Measurements from ENCODE around the gene OSBPL10. TPM values are rescaled to one million over a fixed set of nuclear protein-coding genes. Genes with fewer than 3 reads are reported as not detected.

OSBPL10 gene
- total and polyA plus RNA-seq, 2 of the 4 experiments (the other 2 are of a cell fraction) = 9.5 to 10.1 TPM

DNA sequence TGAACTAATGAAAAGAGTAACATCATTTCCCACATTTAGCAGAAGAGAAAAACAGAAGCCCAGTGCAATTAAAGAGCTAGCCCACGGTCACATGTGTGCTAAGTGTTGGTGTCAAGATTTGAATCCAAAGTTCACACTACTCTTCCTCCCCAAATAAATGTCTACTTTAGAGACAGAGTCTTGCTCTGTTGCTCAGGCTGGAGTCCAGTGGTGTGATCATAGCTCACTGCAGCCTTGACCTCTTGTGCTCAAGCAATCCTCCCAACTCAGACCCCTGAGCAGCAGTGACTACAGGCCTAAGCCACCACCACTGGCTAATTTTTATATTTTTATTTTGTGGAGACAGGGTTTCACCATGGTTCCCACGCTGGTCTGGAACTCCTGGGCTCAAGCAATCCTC is 4.8 kb downstream of the OSBPL10 start:
- no peak overlapping the region for H3K14ac ChIP-seq (replicated peaks; ENCODE audit: low read depth, low read length)
- H3K9me1 ChIP-seq (ENCODE audit: insufficient read depth, low read length) = peaks cover 2% of the 10 kb centered on the region; the same call in 1 of the 2 replicates
- intact Hi-C loops (cut with micrococcal nuclease) = no loop called here
- no peak overlapping the region for H4K5ac ChIP-seq (ENCODE audit: low read depth, low read length)
- peaks cover 15 to 30% of the 10 kb centered on the region in 2 experiments; a peak in 3 of 4 replicates for H3K79me1 ChIP-seq (ENCODE audit: low read depth in 1 of 2, low read length in 2 of 2)
- H3K18ac ChIP-seq (ENCODE audit: low read depth, low read length) = no peak overlapping the region
- H3K27me3 ChIP-seq (ENCODE audit: control insufficient read depth, insufficient read depth, low read length) = no peaks in the 10 kb centered on the region
- H2AK9ac ChIP-seq (replicated peaks; ENCODE audit: low read depth, low read length, poor library complexity) = no peak overlapping the region
- no peak overlapping the region for H3K4me2 ChIP-seq (ENCODE audit: low read depth, low read length)
- H2BK15ac ChIP-seq (ENCODE audit: low read depth, low read length) = no peak overlapping the region
- H4K20me1 ChIP-seq (ENCODE audit: insufficient read depth, low read length) = peaks cover 4% of the 10 kb centered on the region; the same call in 1 of the 2 replicates
- H3K56ac ChIP-seq (ENCODE audit: extremely low read depth, insufficient read depth, low read length) = no peak overlapping the region
- no peaks in the 10 kb centered on the region for H3K9me3 ChIP-seq (ENCODE audit: control insufficient read depth, insufficient read depth, low read length)
- peaks cover 3% of the 10 kb centered on the region; the same call in 1 of the 2 replicates for H3K4me1 ChIP-seq (ENCODE audit: control insufficient read depth, insufficient read depth, low read length)
- ChIA-PET CTCF (no interaction called here), POLR2A (ENCODE audit: unreplicated experiment) (no interaction called here)
- no peak for ATAC-seq (ENCODE audit: low read depth)
- no peak for TF ChIP-seq POLR2A (IDR thresholded peaks at IDR 0.05; ENCODE audit: low read depth, low read length)
- no peak for TF ChIP-seq MAFK (IDR thresholded peaks at IDR 0.05; ENCODE audit: low read depth, low read length)
- no peak for TF ChIP-seq BHLHE40 (IDR thresholded peaks at IDR 0.05; ENCODE audit: low read depth, low read length)
- no peak for TF ChIP-seq FOS (IDR thresholded peaks at IDR 0.05; ENCODE audit: low read depth, low read length)
- no peak for TF ChIP-seq NFE2L2 (IDR thresholded peaks at IDR 0.05; ENCODE audit: low read depth, low read length)
- no peak for TF ChIP-seq SMC3 (IDR thresholded peaks at IDR 0.05; ENCODE audit: low read depth, low read length)
- TF ChIP-seq CTCF (conservative IDR thresholded peaks at IDR 0.05; ENCODE audit: low read depth, low read length) = no peak
- TF ChIP-seq RFX5 (IDR thresholded peaks at IDR 0.05; ENCODE audit: low read depth, low read length) = no peak
- TF ChIP-seq, protein P1, sequence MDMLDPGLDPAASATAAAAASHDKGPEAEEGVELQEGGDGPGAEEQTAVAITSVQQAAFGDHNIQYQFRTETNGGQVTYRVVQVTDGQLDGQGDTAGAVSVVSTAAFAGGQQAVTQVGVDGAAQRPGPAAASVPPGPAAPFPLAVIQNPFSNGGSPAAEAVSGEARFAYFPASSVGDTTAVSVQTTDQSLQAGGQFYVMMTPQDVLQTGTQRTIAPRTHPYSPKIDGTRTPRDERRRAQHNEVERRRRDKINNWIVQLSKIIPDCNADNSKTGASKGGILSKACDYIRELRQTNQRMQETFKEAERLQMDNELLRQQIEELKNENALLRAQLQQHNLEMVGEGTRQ (IDR thresholded peaks at IDR 0.05; ENCODE audit: low read depth, low read length) = no peak
- TF ChIP-seq MAZ (IDR thresholded peaks at IDR 0.05; ENCODE audit: borderline replicate concordance, low read depth, low read length) = no peak
- H3K36me3 ChIP-seq (ENCODE audit: control insufficient read depth, insufficient read depth, low read length) = no peaks in the 10 kb centered on the region
- peak overlapping the region; percentile 24; the same call in 1 of the 2 replicates for H2BK20ac ChIP-seq (ENCODE audit: low read depth, low read length)
- H4K91ac ChIP-seq (ENCODE audit: insufficient read depth, low read depth, low read length) = no peak overlapping the region
- no peak overlapping the region for H2BK5ac ChIP-seq (ENCODE audit: low read depth, low read length, poor library complexity, severe bottlenecking)
- no peak overlapping the region for H3K4me3 ChIP-seq (ENCODE audit: insufficient read depth, low read depth, low read length)
- no peak overlapping the region for H3K9ac ChIP-seq (ENCODE audit: low read depth, low read length)
- no peak overlapping the region for H2AFZ ChIP-seq (replicated peaks; ENCODE audit: low read length, poor library complexity)
- H3K27ac ChIP-seq (ENCODE audit: insufficient read depth, low read length) = no peak overlapping the region
- 100% methylated on average over 1 of the region's 2 CpGs; no CpG with 5 or more reads in 1 of the 2 experiments for WGBS, 2 experiments (ENCODE audit: extremely low coverage in 2 of 2, insufficient read length in 1 of 2)
- BruUV-seq (replicated peaks) = no TSS peak
- H2BK120ac ChIP-seq (ENCODE audit: low read depth, low read length) = no peak overlapping the region
- dilution Hi-C loops (cut with HindIII; ENCODE audit: low sequenced_read_pairs, unreplicated experiment) = no loop called here
- no peak overlapping the region; the same call in 1 of the 2 replicates for H2AK5ac ChIP-seq (ENCODE audit: low read depth, low read length)
- no peak for DNase-seq
- H3K4ac ChIP-seq (ENCODE audit: low read depth, low read length) = no peak overlapping the region
- in situ Hi-C loops (cut with MboI; ENCODE audit: low sequenced_read_pairs) = no loop called here
- H3K23ac ChIP-seq (ENCODE audit: low read depth, low read length) = no peak overlapping the region
- H4K8ac ChIP-seq (ENCODE audit: low read depth in 2 of 2, low read length in 2 of 2) = no peak overlapping the region
